Neural progenitor cell (in vitro differentiated cells): Measurements from ENCODE around the gene EGLN1.

ENCODE experiments used
- EZH2 ChIP-seq: fragments of 200-600 bp; sonication (generic); IDR thresholded peaks from 2 replicates; pipeline ENCODE4 v1.6.1; 2017; ENCODE audit warnings: antibody characterized with exemption, mild to moderate bottlenecking, moderate library complexity
- EZH2phosphoT487 ChIP-seq: fragments of 200-600 bp; sonication (generic); IDR thresholded peaks from 2 replicates; pipeline ENCODE4 v1.6.1; 2017; ENCODE audit warnings: antibody characterized with exemption

GRCh38 chr1:231442735-231443134 is 20.6 kb upstream of the EGLN1 start:
- TF ChIP-seq EZH2phosphoT487 (no peak), EZH2 (no peak)
